Stimulated activated CD8-positive, alpha-beta memory T cell treated with anti-CD3 and anti-CD28 coated beads, Interleukin-15, amount 100 ng/mL, for 4 hours (primary cell): Measurements from ENCODE around the gene GRM2.

Experiments
- DNase-seq, 2 donors: peaks; one replicate each; pipeline ENCODE4 v3.0.0-alpha.2; 2020; ENCODE audit warnings: low read depth in 2 of 2

Gene GRM2

GRCh38 chr3:51706788-51707731, at the start of gene GRM2:
GRM2 (plus strand) TSS chr3:51707068; CDS start chr3:51708984, 1,916 bp downstream.
- DNase-seq, result no peak

- DNase-seq, result no peak
These were observed 49.6 kb upstream of the GRM2 start for GRCh38 chr3:51657234-51657633.

GRCh38 chr3:51659942-51660341, 46.9 kb upstream of the GRM2 start:
- no peak for DNase-seq

- DNase-seq, result no peak
These were observed 44.4 kb upstream of the GRM2 start for GRCh38 chr3:51662456-51662855.

- DNase-seq, result no peak
These were observed 38.1 kb upstream of the GRM2 start for GRCh38 chr3:51668756-51669155.

- peak; percentile 53 to 66 for DNase-seq
These were observed 37.4 kb upstream of the GRM2 start for GRCh38 chr3:51669241-51670052.

GRCh38 chr3:51670053-51670822, 36.6 kb upstream of the GRM2 start:
- DNase-seq, result no peak

- peak; percentile 78 to 83 for DNase-seq
These were observed 35.8 kb upstream of the GRM2 start, which contains the start of gene TEX264 for GRCh38 chr3:51670823-51671733. TEX264 (plus strand) TSS chr3:51671252; CDS start chr3:51674305, 3,053 bp downstream.

- peak in 1 of 2 donors; percentile 15 for DNase-seq
These were observed 35.0 kb upstream of the GRM2 start for GRCh38 chr3:51671734-51672475.

- DNase-seq, result no peak
These were observed 33.6 kb upstream of the GRM2 start for GRCh38 chr3:51673181-51673801.

- no peak for DNase-seq
These were observed 32.8 kb upstream of the GRM2 start for GRCh38 chr3:51673802-51674654.

GRCh38 chr3:51675201-51675611, 31.7 kb upstream of the GRM2 start:
- no peak for DNase-seq

GRCh38 chr3:51676102-51676640, 30.7 kb upstream of the GRM2 start:
- no peak for DNase-seq

GRCh38 chr3:51677358-51677757, 29.5 kb upstream of the GRM2 start:
- no peak for DNase-seq

GRCh38 chr3:51678186-51678585, 28.7 kb upstream of the GRM2 start:
- no peak for DNase-seq

- DNase-seq, result no peak
These were observed 28.2 kb upstream of the GRM2 start for GRCh38 chr3:51678641-51679040.

- DNase-seq, result no peak
These were observed 27.6 kb upstream of the GRM2 start for GRCh38 chr3:51679318-51679717.

GRCh38 chr3:51679777-51680176, 27.1 kb upstream of the GRM2 start:
- DNase-seq, result no peak
